HepG2 (cell line): ENCODE data around the gene CCDC197. TPM values are rescaled to one million over a fixed set of nuclear protein-coding genes. Genes with fewer than 3 reads are reported as not detected.
A peak's percentile ranks its signal among the peaks of the same experiment; 100 is the strongest.

Experiments used
- CBX5 ChIP-seq: sonication (generic); formaldehyde crosslinking; IDR thresholded peaks from 2 replicates; pipeline ENCODE4 v1.4.0; 2020; ENCODE audit warnings: missing genetic modification reagents, borderline replicate concordance
- DMAP1 ChIP-seq: IDR thresholded peaks from 2 replicates; pipeline ENCODE4 v1.6.1; 2016
- EED ChIP-seq: sonication (generic); formaldehyde crosslinking; IDR thresholded peaks from 2 replicates; pipeline ENCODE4 v1.5.0; 2020; ENCODE audit warnings: mild to moderate bottlenecking, missing genetic modification reagents
- ETV5 ChIP-seq: IDR thresholded peaks from 2 replicates; pipeline ENCODE4 v1.6.1; 2018; ENCODE audit warnings: missing biosample characterization, missing genetic modification reagents, inconsistent platforms, borderline replicate concordance
- HCFC1 ChIP-seq: fragments of 150-350 bp; IDR thresholded peaks from 2 replicates; pipeline ENCODE4 v1.6.1; 2014; ENCODE audit warnings: low read depth, low read length
- HMG20A ChIP-seq: IDR thresholded peaks from 2 replicates; pipeline ENCODE4 v1.6.1; 2016; ENCODE audit warnings: borderline replicate concordance
- ISL2 ChIP-seq: sonication (generic); formaldehyde crosslinking; IDR thresholded peaks from 2 replicates; pipeline ENCODE4 v1.5.0; 2020; ENCODE audit warnings: missing genetic modification reagents
- JUND ChIP-seq: sonication (generic); formaldehyde crosslinking; IDR thresholded peaks from 2 replicates; pipeline ENCODE4 v1.8.0; 2022; ENCODE audit warnings: mild to moderate bottlenecking, missing genetic modification reagents
- KLF16 ChIP-seq, 2 experiments: sonication (generic) in 1 of 2; formaldehyde crosslinking in 1 of 2; IDR thresholded peaks; 2 replicates each; pipeline versions ENCODE4 v1.6.1 to v1.8.0; 2016 to 2023; ENCODE audit warnings: missing genetic modification reagents in 2 of 2, missing compliant biosample characterization in 1 of 2
- LCORL ChIP-seq, 2 experiments: fragments of 450-650 bp in 1 of 2; sonication (generic) in 1 of 2; formaldehyde crosslinking in 1 of 2; IDR thresholded peaks; 2 replicates each; pipeline versions ENCODE4 v1.5.0 to v1.6.1; 2017 to 2020; ENCODE audit warnings: antibody characterized with exemption in 1 of 2, missing genetic modification reagents in 1 of 2
- MLLT10 ChIP-seq: sonication (generic); formaldehyde crosslinking; IDR thresholded peaks from 2 replicates; pipeline ENCODE4 v1.4.0; 2020; ENCODE audit warnings: missing genetic modification reagents
- MXD4 ChIP-seq: IDR thresholded peaks from 2 replicates; pipeline ENCODE4 v1.6.1; 2016; ENCODE audit warnings: mild to moderate bottlenecking, missing biosample characterization, missing genetic modification reagents
- NCOA2 ChIP-seq: sonication (generic); formaldehyde crosslinking; IDR thresholded peaks from 2 replicates; pipeline ENCODE4 v1.8.0; 2022; ENCODE audit warnings: inconsistent platforms
- NR2F6 ChIP-seq, 2 experiments: IDR thresholded peaks; 2 replicates each; pipeline ENCODE4 v1.6.1; 2016; ENCODE audit warnings: antibody characterized with exemption in 1 of 2, mild to moderate bottlenecking in 1 of 2
- PAXIP1 ChIP-seq: sonication (generic); formaldehyde crosslinking; conservative IDR thresholded peaks from 2 replicates; pipeline ENCODE4 v1.4.0; 2020; ENCODE audit warnings: mild to moderate bottlenecking, missing genetic modification reagents, moderate library complexity
- RARA ChIP-seq: IDR thresholded peaks from 2 replicates; pipeline ENCODE4 v1.6.1; 2016; ENCODE audit warnings: missing genetic modification reagents, missing compliant biosample characterization
- XRCC5 ChIP-seq: fragments of 200-400 bp; formaldehyde crosslinking; optimal IDR thresholded peaks from 2 replicates; pipeline ENCODE3; 2017; ENCODE audit warnings: mild to moderate bottlenecking, low read length
- ZFP82 ChIP-seq: sonication (generic); formaldehyde crosslinking; IDR thresholded peaks from 2 replicates; pipeline ENCODE4 v1.5.1; 2020; ENCODE audit warnings: mild to moderate bottlenecking, missing genetic modification reagents, borderline replicate concordance
- ZKSCAN8 ChIP-seq: IDR thresholded peaks from 2 replicates; pipeline ENCODE4 v1.6.1; 2016; ENCODE audit warnings: borderline replicate concordance, missing genetic modification reagents, missing compliant biosample characterization
- ZNF326 ChIP-seq: sonication (generic); formaldehyde crosslinking; IDR thresholded peaks from 2 replicates; pipeline ENCODE4 v1.4.0; 2020; ENCODE audit warnings: missing genetic modification reagents, borderline replicate concordance
- ZNF331 ChIP-seq: sonication (generic); formaldehyde crosslinking; IDR thresholded peaks from 2 replicates; pipeline ENCODE4 v1.4.0; 2020; ENCODE audit warnings: missing genetic modification reagents
- ZNF335 ChIP-seq: sonication (generic); formaldehyde crosslinking; IDR thresholded peaks from 2 replicates; pipeline ENCODE4 v1.4.0; 2020; ENCODE audit warnings: missing genetic modification reagents
- ZNF615 ChIP-seq: sonication (generic); formaldehyde crosslinking; IDR thresholded peaks from 2 replicates; pipeline ENCODE4 v1.5.0; 2020; ENCODE audit warnings: mild to moderate bottlenecking, missing genetic modification reagents, borderline replicate concordance
- ZSCAN29 ChIP-seq: sonication (generic); formaldehyde crosslinking; conservative IDR thresholded peaks from 2 replicates; pipeline ENCODE4 v1.4.0; 2020; ENCODE audit warnings: mild to moderate bottlenecking, missing genetic modification reagents
- polyA plus RNA-seq, 8 experiments: library from polyadenylated mRNA; depleted of rRNA in 3 of 8; stranded (reverse) in 7 of 8; unstranded in 1 of 8; fragments of >200 nt; fragmentation: Illumina TruSeq in 4 of 8; extraction: Trizol in 4 of 8; gene quantifications; 2 replicates each; pipeline versions ENCODE4 v1.2.1 to v1.2.3, GENCODE V29; 2011 to 2016; ENCODE audit warnings: low read depth in 4 of 8, missing spikeins in 1 of 8, mixed read lengths in 1 of 8; ENCODE audit not compliant: insufficient read depth in 1 of 8
- total RNA-seq, 5 experiments: library from RNA; depleted of rRNA; stranded (reverse); fragments of >200 nt; fragmentation: Illumina TruSeq; extraction: Trizol; gene quantifications; 2 replicates each; pipeline ENCODE4 v1.2.3, GENCODE V29; 2016; ENCODE audit warnings: low read depth in 1 of 5
- TF ChIP-seq, protein P1 (sequence below): sonication (generic); formaldehyde crosslinking; IDR thresholded peaks from 2 replicates; pipeline ENCODE4 v1.5.1; 2020; ENCODE audit warnings: mild to moderate bottlenecking, missing genetic modification reagents, moderate library complexity

The CCDC197 gene
- total and polyA plus RNA-seq, 2 of the 13 experiments (the other 11 are each of a cell fraction or from before 2014, with no cell fraction given) = 0.11 to 0.13 TPM

DNA sequence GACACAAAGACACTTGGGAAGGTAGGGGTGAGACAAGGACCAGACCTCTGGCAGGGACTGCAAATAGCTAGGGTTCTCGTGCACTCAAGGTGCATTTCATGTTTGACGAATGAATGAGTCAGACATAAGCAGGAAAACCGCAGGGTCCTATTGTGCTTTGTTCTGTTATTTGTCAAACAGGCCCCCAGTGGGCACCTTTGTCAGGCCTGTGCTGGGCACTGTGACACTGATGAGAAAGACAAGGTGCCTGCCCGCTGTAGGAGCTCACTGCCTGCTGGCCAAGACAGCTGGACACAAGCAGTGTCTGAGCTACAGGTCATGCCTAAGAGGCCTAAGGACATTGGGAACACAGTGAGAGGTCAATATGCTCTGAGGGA lies 31.3 kb downstream of the CCDC197 start (continued):
- no peak for TF ChIP-seq ZFP82
- no peak for TF ChIP-seq HCFC1
- no peak for TF ChIP-seq EED
- peak; percentile 43 for TF ChIP-seq PAXIP1 (CRISPR knock-in tag)
- peak; percentile 64 for TF ChIP-seq RARA (CRISPR knock-in tag)
- peak; percentile 19; the same call in 1 of the 2 replicates for TF ChIP-seq CBX5 (CRISPR knock-in tag)
- peak; percentile 52; the same call in 1 of the 2 replicates for TF ChIP-seq HMG20A (CRISPR knock-in tag)
- TF ChIP-seq NCOA2 (CRISPR knock-in tag) = 0 out of 2 replicates have a peak, but pooled peaks have one; percentile 29
- TF ChIP-seq JUND (CRISPR knock-in tag) = peak; percentile 70; the same call in 1 of the 2 replicates
- TF ChIP-seq ZSCAN29 = no peak
- TF ChIP-seq ZNF331 (CRISPR knock-in tag) = 0 out of 2 replicates have a peak, but pooled peaks have one; percentile 45
- no peak for TF ChIP-seq ZNF615 (CRISPR knock-in tag)
- TF ChIP-seq ISL2 = 0 out of 2 replicates have a peak, but pooled peaks have one; percentile 33
- TF ChIP-seq KLF16 (CRISPR knock-in tag; IDR thresholded peaks at IDR 0.05) = 0 out of 4 replicates have a peak, but pooled peaks of 1 of the 2 experiments have one; percentile 49
- TF ChIP-seq ZKSCAN8 = peak; percentile 92
- peak; percentile 52; the same call in 1 of the 2 replicates for TF ChIP-seq ETV5
- TF ChIP-seq MXD4 (CRISPR knock-in tag) = no peak
- TF ChIP-seq DMAP1 (CRISPR knock-in tag) = no peak
- no peak for TF ChIP-seq ZNF326
- no peak for TF ChIP-seq LCORL (IDR thresholded peaks at IDR 0.05)
- peak; percentile 47; the same call in 1 of the 2 replicates for TF ChIP-seq LCORL (CRISPR knock-in tag; IDR thresholded peaks at IDR 0.05)
- TF ChIP-seq NR2F6 (IDR thresholded peaks at IDR 0.05) = 0 out of 2 replicates have a peak, but pooled peaks have one; percentile 21
- TF ChIP-seq NR2F6 (CRISPR knock-in tag; IDR thresholded peaks at IDR 0.05) = peak; percentile 40; the same call in 1 of the 2 replicates
- TF ChIP-seq, protein P1, sequence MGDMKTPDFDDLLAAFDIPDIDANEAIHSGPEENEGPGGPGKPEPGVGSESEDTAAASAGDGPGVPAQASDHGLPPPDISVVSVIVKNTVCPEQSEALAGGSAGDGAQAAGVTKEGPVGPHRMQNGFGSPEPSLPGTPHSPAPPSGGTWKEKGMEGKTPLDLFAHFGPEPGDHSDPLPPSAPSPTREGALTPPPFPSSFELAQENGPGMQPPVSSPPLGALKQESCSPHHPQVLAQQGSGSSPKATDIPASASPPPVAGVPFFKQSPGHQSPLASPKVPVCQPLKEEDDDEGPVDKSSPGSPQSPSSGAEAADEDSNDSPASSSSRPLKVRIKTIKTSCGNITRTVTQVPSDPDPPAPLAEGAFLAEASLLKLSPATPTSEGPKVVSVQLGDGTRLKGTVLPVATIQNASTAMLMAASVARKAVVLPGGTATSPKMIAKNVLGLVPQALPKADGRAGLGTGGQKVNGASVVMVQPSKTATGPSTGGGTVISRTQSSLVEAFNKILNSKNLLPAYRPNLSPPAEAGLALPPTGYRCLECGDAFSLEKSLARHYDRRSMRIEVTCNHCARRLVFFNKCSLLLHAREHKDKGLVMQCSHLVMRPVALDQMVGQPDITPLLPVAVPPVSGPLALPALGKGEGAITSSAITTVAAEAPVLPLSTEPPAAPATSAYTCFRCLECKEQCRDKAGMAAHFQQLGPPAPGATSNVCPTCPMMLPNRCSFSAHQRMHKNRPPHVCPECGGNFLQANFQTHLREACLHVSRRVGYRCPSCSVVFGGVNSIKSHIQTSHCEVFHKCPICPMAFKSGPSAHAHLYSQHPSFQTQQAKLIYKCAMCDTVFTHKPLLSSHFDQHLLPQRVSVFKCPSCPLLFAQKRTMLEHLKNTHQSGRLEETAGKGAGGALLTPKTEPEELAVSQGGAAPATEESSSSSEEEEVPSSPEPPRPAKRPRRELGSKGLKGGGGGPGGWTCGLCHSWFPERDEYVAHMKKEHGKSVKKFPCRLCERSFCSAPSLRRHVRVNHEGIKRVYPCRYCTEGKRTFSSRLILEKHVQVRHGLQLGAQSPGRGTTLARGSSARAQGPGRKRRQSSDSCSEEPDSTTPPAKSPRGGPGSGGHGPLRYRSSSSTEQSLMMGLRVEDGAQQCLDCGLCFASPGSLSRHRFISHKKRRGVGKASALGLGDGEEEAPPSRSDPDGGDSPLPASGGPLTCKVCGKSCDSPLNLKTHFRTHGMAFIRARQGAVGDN (CRISPR knock-in tag) = peak; percentile 40
- TF ChIP-seq MLLT10 (CRISPR knock-in tag) = no peak
- peak; percentile 57; the same call in 1 of the 2 replicates for TF ChIP-seq ZNF335 (CRISPR knock-in tag)
- peak; percentile 76 for TF ChIP-seq XRCC5
